GM21423 (cell line): ENCODE measurements around the gene ZNF345.

Experiments used
- ATAC-seq: cut with Tn5 transposase; IDR thresholded peaks from one replicate; pipeline ENCODE4 v1.9.1; 2021; ENCODE audit warnings: mild to moderate bottlenecking, moderate library complexity; ENCODE audit not compliant: unreplicated experiment

ZNF345 gene

GRCh38 chr19:36850559-36851442, at the start of gene ZNF345:
Gene ZNF345 (plus strand): TSS chr19:36850876. CDS start chr19:36876831, 25,955 bp downstream.
- ATAC-seq, result peak; percentile 75

GRCh38 chr19:36805364-36805763, 45.3 kb upstream of the ZNF345 start:
- no peak for ATAC-seq

GRCh38 chr19:36807029-36807428, 43.6 kb upstream of the ZNF345 start:
- no peak for ATAC-seq

- no peak for ATAC-seq
Observed at GRCh38 chr19:36819130-36819630, 31.5 kb upstream of the ZNF345 start.

- no peak for ATAC-seq
Observed at GRCh38 chr19:36821758-36822157, 28.9 kb upstream of the ZNF345 start.

GRCh38 chr19:36833430-36833829, 17.2 kb upstream of the ZNF345 start:
- no peak for ATAC-seq

GRCh38 chr19:36837176-36837905, 13.3 kb upstream of the ZNF345 start:
- ATAC-seq, result no peak

- ATAC-seq, result peak; percentile 88
Observed at GRCh38 chr19:36837906-36838783, 12.5 kb upstream of the ZNF345 start, which contains the start of gene ZNF790. Gene ZNF790 (minus strand): TSS chr19:36838387. CDS start chr19:36825619, 12,768 bp downstream.

GRCh38 chr19:36838784-36839324, 11.8 kb upstream of the ZNF345 start:
- ATAC-seq, result no peak

GRCh38 chr19:36847968-36848367, 2.7 kb upstream of the ZNF345 start:
- ATAC-seq, result no peak

GRCh38 chr19:36849701-36850558, 746 bp upstream of the ZNF345 start:
- ATAC-seq, result peak; percentile 86

- no peak for ATAC-seq
Observed at GRCh38 chr19:36851898-36852297, 1.2 kb downstream of the ZNF345 start.

- ATAC-seq, result no peak
Observed at GRCh38 chr19:36876993-36877938, 26.6 kb downstream of the ZNF345 start.

- ATAC-seq, result no peak
Observed at GRCh38 chr19:36891768-36892357, 41.2 kb downstream of the ZNF345 start.

GRCh38 chr19:36894849-36895383, 44.2 kb downstream of the ZNF345 start:
- ATAC-seq, result no peak

- ATAC-seq, result no peak
Observed at GRCh38 chr19:36898422-36898821, 47.7 kb downstream of the ZNF345 start.

- ATAC-seq, result peak; percentile 89
Observed at GRCh38 chr19:36915992-36916830, 65.5 kb downstream of the ZNF345 start, which contains the start of the genes ZNF568 and ZNF829. Gene ZNF568 (plus strand): TSS chr19:36916332. CDS start chr19:36922771, 6,439 bp downstream. Gene ZNF829 (minus strand): TSS chr19:36916291. CDS start chr19:36915167, 1,124 bp downstream.
